ENCODE results near the gene DCDC1.

DNA sequence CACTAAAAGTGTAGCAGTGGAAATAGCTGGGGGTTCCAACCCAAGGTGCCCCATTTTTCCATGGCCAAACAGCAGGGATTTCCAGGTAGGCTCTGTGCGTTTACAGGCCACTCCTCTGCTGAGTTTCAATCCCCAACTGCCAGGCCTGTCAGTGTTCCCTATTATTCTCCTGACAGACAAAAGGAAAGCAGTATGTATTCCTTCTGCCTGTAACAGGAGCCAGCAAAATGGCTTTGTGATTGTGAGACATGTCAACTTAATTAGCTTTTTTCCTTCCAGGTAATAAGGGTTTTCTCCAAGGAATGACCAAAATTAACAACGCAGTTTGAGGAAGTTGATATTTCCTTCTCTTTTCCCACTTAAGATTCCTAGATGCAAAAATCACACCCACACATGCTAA is 506.3 kb downstream of the DCDC1 start:
- TF ChIP-seq SNIP1 (IDR thresholded peaks at IDR 0.05; ENCODE audit: low read depth) (no peak), ZNF431 (CRISPR knock-in tag; IDR thresholded peaks at IDR 0.05) (no peak), ZFX (CRISPR knock-in tag; IDR thresholded peaks at IDR 0.05) (no peak)
- TF ChIP-seq, protein P1, sequence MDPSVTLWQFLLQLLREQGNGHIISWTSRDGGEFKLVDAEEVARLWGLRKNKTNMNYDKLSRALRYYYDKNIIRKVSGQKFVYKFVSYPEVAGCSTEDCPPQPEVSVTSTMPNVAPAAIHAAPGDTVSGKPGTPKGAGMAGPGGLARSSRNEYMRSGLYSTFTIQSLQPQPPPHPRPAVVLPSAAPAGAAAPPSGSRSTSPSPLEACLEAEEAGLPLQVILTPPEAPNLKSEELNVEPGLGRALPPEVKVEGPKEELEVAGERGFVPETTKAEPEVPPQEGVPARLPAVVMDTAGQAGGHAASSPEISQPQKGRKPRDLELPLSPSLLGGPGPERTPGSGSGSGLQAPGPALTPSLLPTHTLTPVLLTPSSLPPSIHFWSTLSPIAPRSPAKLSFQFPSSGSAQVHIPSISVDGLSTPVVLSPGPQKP (CRISPR knock-in tag; IDR thresholded peaks at IDR 0.05): no peak
- TF ChIP-seq, protein P2, sequence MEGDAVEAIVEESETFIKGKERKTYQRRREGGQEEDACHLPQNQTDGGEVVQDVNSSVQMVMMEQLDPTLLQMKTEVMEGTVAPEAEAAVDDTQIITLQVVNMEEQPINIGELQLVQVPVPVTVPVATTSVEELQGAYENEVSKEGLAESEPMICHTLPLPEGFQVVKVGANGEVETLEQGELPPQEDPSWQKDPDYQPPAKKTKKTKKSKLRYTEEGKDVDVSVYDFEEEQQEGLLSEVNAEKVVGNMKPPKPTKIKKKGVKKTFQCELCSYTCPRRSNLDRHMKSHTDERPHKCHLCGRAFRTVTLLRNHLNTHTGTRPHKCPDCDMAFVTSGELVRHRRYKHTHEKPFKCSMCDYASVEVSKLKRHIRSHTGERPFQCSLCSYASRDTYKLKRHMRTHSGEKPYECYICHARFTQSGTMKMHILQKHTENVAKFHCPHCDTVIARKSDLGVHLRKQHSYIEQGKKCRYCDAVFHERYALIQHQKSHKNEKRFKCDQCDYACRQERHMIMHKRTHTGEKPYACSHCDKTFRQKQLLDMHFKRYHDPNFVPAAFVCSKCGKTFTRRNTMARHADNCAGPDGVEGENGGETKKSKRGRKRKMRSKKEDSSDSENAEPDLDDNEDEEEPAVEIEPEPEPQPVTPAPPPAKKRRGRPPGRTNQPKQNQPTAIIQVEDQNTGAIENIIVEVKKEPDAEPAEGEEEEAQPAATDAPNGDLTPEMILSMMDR (IDR thresholded peaks at IDR 0.05 in 2 of 3, conservative IDR thresholded peaks at IDR 0.05 in 1 of 3; ENCODE audit: insufficient read depth in 2 of 3, low read depth in 1 of 3, low read length in 3 of 3): no peak

Data from K562 (cell line).